Measurements from ENCODE around the gene ELOVL1. TPM values are rescaled to one million over a fixed set of nuclear protein-coding genes. Genes with fewer than 3 reads are reported as not detected.
"Not testable (repeated sequence)": the region's sequence is repeated elsewhere in the genome, so short reads cannot be mapped to it uniquely, and the experiment has no call there.

ELOVL1 gene
- total RNA-seq, 5 donors from 2014 or later (not counting 1 experiment from before 2014, with no cell fraction given) = 32.3 to 49.2 (median 45.1) TPM

DNA sequence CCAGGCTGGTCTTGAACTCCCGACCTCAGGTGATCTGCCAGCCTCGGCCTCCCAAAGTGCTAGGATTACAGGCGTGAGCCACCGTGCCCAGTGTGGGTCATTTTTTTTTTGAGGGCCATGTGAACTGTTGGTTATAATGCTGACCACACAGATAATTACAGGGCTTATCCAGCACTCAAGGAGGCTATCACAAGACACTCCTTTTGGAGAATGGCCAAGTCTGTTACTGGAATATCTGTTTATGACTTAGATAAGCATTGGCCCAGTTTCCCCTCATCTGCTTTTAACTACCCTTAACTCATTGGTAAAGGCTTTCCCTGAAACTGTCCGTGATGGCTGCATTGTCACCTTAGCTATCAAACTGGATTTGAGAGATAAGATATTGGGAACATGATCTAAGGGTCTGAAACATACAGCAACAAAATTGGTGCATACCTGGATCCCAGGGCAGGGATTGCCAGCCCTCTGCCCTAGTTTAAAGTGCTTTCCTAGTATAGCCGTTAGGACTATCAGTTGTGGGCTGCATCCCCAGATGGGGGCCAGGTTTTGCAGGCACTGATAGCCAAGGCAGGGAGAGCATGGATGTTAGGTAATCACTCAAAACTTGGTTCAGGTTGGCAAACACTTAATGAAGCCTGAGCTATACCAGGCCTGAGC is 37.5 kb upstream of the ELOVL1 start:
- ATAC-seq (replicated peaks in 1 of 4) (no peak), DNase-seq (no peak)
- no peaks in the 10 kb centered on the region for H3K9me3 ChIP-seq
- H3K4me3 ChIP-seq (ENCODE audit: control insufficient read depth in 1 of 2, extremely low read depth in 1 of 2, low read length in 1 of 2) = no peak overlapping the region
- Mint-ChIP-seq H3K4me1 (peaks cover 7 to 16% (median 12%) of the 10 kb centered on the region in 3 donors), H3K36me3 (peaks cover 62% of the 10 kb centered on the region), H3K27ac (no peak overlapping the region), H3K27me3 (no peaks in the 10 kb centered on the region), H3K4me3 (no peak overlapping the region), H3K9me3 (no peaks in the 10 kb centered on the region)
- H3K36me3 ChIP-seq (ENCODE audit: control insufficient read depth in 2 of 2, extremely low read depth in 1 of 2, insufficient read depth in 1 of 2, low read length in 1 of 2) = peaks cover 10 to 60% of the 10 kb centered on the region in 2 donors
- H3K27ac ChIP-seq (ENCODE audit: low read length) = no peak overlapping the region
- H3K4me1 ChIP-seq (ENCODE audit: control insufficient read depth in 1 of 2, extremely low read depth in 1 of 2, insufficient read depth in 2 of 2, low read length in 2 of 2) = no peaks in the 10 kb centered on the region
- ChIA-PET CTCF (no interaction called here), POLR2A (no interaction called here)
- H3K27me3 ChIP-seq (replicated peaks in 1 of 2; ENCODE audit: control insufficient read depth in 2 of 2, extremely low read depth in 1 of 2, insufficient read depth in 2 of 2, low read length in 1 of 2) = no peaks in the 10 kb centered on the region
- 100% methylated on average over 1 of the region's 6 CpGs for WGBS (ENCODE audit: insufficient coverage)

DNA sequence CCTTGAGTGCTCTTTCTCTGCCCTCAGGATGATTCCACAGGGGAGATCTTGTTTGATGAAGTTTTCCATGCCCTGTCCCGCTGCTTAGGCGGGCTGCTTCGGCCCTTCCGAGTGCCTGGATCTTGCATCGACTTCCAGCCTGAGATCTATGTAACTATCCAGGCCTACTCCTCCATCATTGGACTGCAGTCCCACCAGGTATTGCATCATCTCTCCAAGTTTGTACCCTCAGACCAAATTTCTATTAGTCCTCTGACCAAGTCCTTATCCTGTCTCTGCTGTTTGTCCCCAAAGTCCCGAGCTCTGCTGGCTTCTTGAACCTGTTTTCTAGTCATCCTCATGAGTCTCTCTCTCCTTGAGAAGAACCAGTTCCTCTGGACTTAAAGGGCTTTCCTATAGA is 36.5 kb upstream of the ELOVL1 start:
- no peak for DNase-seq
- no peaks in the 10 kb centered on the region for H3K9me3 ChIP-seq
- Mint-ChIP-seq H3K9me3 (no peaks in the 10 kb centered on the region), H3K27ac (no peak overlapping the region), H3K36me3 (peaks cover 57% of the 10 kb centered on the region), H3K27me3 (no peaks in the 10 kb centered on the region), H3K4me1 (peaks cover 9 to 17% (median 16%) of the 10 kb centered on the region in 3 donors), H3K4me3 (no peak overlapping the region)
- 98% methylated on average over 6 of the region's 6 CpGs for WGBS (ENCODE audit: insufficient coverage)
- H3K4me3 ChIP-seq (ENCODE audit: control insufficient read depth in 1 of 2, extremely low read depth in 1 of 2, low read length in 1 of 2) = no peak overlapping the region
- H3K27ac ChIP-seq (ENCODE audit: low read length) = no peak overlapping the region
- H3K4me1 ChIP-seq (ENCODE audit: control insufficient read depth in 1 of 2, extremely low read depth in 1 of 2, insufficient read depth in 2 of 2, low read length in 2 of 2) = no peaks in the 10 kb centered on the region
- peaks cover 10 to 60% of the 10 kb centered on the region in 2 donors for H3K36me3 ChIP-seq (ENCODE audit: control insufficient read depth in 2 of 2, extremely low read depth in 1 of 2, insufficient read depth in 1 of 2, low read length in 1 of 2)
- ChIA-PET CTCF (interaction anchor here in 1 of 2 donors (0.8 kb wide), 1 partner anchor 10 kb away, joined by 4 read pairs; no protein-coding TSS in a partner anchor), POLR2A (no interaction called here)
- H3K27me3 ChIP-seq (replicated peaks in 1 of 2; ENCODE audit: control insufficient read depth in 2 of 2, extremely low read depth in 1 of 2, insufficient read depth in 2 of 2, low read length in 1 of 2) = no peaks in the 10 kb centered on the region
- ATAC-seq (replicated peaks in 1 of 4) = no peak

DNA sequence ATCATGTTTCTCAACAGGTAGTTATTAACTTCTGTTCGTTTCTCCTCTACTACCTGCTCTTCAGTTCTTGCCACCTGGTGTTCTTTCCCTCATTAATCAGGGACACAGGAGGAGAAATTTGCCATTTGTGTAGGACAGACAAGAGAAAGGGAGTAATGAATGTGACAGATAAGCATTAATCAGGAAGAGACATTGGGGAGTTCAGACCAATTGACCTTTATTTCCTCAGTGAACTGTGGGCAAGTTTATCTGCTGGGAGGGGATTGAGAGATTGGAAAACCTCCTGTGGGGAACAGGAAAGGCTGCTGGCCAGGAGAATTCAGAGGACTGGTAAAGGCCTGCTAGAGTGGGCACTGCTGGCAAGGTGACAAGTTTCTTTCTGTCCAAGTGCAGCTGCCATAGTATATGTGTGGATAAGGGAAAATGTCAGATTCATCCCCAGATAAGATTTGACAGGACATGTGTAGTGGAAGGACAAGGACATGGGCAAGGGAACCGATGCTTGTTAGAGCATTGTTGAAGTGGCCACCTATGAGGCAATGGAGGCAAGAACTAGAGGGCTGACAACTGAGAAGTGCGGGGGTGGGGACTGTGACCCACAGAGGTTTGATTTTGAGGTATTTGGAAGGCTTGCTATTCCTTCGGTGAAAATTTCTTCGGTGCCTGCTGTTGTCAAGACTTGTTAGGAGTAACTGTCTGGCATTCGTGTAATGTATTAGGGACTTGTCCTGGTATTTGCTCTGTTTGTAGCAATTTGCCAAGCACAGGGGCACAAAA is 34.5 kb upstream of the ELOVL1 start:
- Mint-ChIP-seq H3K4me3 (no peak overlapping the region), H3K27me3 (no peaks in the 10 kb centered on the region), H3K4me1 (peaks cover 14 to 33% (median 20%) of the 10 kb centered on the region in 3 donors), H3K27ac (no peak overlapping the region), H3K36me3 (peaks cover 50% of the 10 kb centered on the region), H3K9me3 (no peaks in the 10 kb centered on the region)
- Histone ChIP-seq H3K9me3 (no peaks in the 10 kb centered on the region), H3K36me3 (ENCODE audit: control insufficient read depth in 2 of 2, extremely low read depth in 1 of 2, insufficient read depth in 1 of 2, low read length in 1 of 2) (peaks cover 14 to 47% of the 10 kb centered on the region in 2 donors), H3K4me1 (ENCODE audit: control insufficient read depth in 1 of 2, extremely low read depth in 1 of 2, insufficient read depth in 2 of 2, low read length in 2 of 2) (no peaks in the 10 kb centered on the region), H3K27me3 (replicated peaks in 1 of 2; ENCODE audit: control insufficient read depth in 2 of 2, extremely low read depth in 1 of 2, insufficient read depth in 2 of 2, low read length in 1 of 2) (no peaks in the 10 kb centered on the region), H3K4me3 (ENCODE audit: control insufficient read depth in 1 of 2, extremely low read depth in 1 of 2, low read length in 1 of 2) (no peak overlapping the region), H3K27ac (ENCODE audit: low read length) (no peak overlapping the region)
- 94% methylated on average over 5 of the region's 6 CpGs for WGBS (ENCODE audit: insufficient coverage)
- no peak for ATAC-seq (replicated peaks in 1 of 4)
- ChIA-PET CTCF (no interaction called here), POLR2A (no interaction called here)
- no peak for DNase-seq

DNA sequence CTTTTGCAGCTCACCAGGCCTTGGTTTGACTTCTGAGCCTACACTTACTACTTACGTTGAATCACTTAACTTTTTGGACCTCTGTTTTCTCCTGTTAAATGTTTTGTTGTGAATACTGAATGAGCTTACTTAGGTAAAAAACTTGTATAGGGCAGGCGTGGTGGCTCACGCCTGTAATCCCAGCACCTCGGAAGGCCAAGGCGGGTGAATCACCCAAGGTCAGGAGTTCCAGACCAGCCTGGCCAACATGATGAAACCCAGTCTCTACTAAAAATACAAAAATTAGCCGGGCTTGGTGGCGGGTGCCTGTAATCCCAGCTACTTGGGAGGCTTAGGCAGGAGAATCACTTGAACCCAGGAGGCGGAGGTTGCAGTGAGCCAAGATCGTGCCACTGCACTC is 32.6 kb upstream of the ELOVL1 start:
- CTCF ChIA-PET; ATAC-seq (replicated peaks in 1 of 4); H3K27ac Mint-ChIP-seq; H3K4me3 Mint-ChIP-seq; H3K9me3 Mint-ChIP-seq; H3K27me3 Mint-ChIP-seq; H3K27ac ChIP-seq (ENCODE audit: low read length); H3K27me3 ChIP-seq (replicated peaks in 1 of 2; ENCODE audit: control insufficient read depth in 2 of 2, extremely low read depth in 1 of 2, insufficient read depth in 2 of 2, low read length in 1 of 2); DNase-seq; H3K4me3 ChIP-seq (ENCODE audit: control insufficient read depth in 1 of 2, extremely low read depth in 1 of 2, low read length in 1 of 2); H3K9me3 ChIP-seq; H3K4me1 ChIP-seq (ENCODE audit: control insufficient read depth in 1 of 2, extremely low read depth in 1 of 2, insufficient read depth in 2 of 2, low read length in 2 of 2): not testable (repeated sequence)
- H3K36me3 ChIP-seq (ENCODE audit: control insufficient read depth in 2 of 2, extremely low read depth in 1 of 2, insufficient read depth in 1 of 2, low read length in 1 of 2) = peaks cover 16 to 38% of the 10 kb centered on the region in 2 donors
- Mint-ChIP-seq H3K36me3 (peaks cover 43% of the 10 kb centered on the region), H3K4me1 (peaks cover 21 to 43% (median 30%) of the 10 kb centered on the region in 3 donors)
- 97% methylated on average over 4 of the region's 9 CpGs for whole genome bisulfite sequencing (ENCODE audit: insufficient coverage)
- POLR2A ChIA-PET = interaction anchor here in 1 of 2 donors (0.6 kb wide), 1 partner anchor 58 kb away, joined by 3 read pairs; no protein-coding TSS in a partner anchor

DNA sequence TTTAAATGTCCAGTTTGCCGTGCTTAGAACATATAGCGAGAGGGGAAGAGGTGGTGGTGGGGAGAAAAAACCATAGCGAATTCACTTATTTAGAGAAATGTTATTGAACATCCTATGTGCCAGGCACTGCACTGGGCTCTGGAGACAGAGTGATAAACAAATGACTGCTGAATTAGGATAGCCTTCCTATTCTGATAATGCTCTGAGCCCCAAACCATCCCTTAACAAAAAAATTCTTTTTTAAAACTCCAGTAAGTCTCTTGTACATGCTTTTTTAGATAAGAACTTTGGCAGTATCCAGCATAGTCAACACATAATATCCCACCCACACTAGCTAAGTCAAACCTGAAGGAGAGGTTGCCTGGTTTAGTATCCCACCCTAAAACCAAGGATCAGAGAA is 30.4 kb upstream of the ELOVL1 start:
- Mint-ChIP-seq H3K27ac (no peak overlapping the region), H3K9me3 (no peaks in the 10 kb centered on the region), H3K4me3 (no peak overlapping the region), H3K4me1 (peaks cover 28 to 48% (median 37%) of the 10 kb centered on the region in 3 donors), H3K36me3 (peaks cover 31% of the 10 kb centered on the region), H3K27me3 (no peaks in the 10 kb centered on the region)
- no CpG with 5 or more reads among the region's 3 CpGs for WGBS (ENCODE audit: insufficient coverage)
- H3K4me1 ChIP-seq (ENCODE audit: control insufficient read depth in 1 of 2, extremely low read depth in 1 of 2, insufficient read depth in 2 of 2, low read length in 2 of 2) = no peaks in the 10 kb centered on the region
- no peak overlapping the region for H3K4me3 ChIP-seq (ENCODE audit: control insufficient read depth in 1 of 2, extremely low read depth in 1 of 2, low read length in 1 of 2)
- H3K27ac ChIP-seq (ENCODE audit: low read length) = no peak overlapping the region
- H3K9me3 ChIP-seq = no peaks in the 10 kb centered on the region
- DNase-seq (no peak), ATAC-seq (replicated peaks in 1 of 4) (no peak)
- H3K27me3 ChIP-seq (replicated peaks in 1 of 2; ENCODE audit: control insufficient read depth in 2 of 2, extremely low read depth in 1 of 2, insufficient read depth in 2 of 2, low read length in 1 of 2) = no peaks in the 10 kb centered on the region
- peaks cover 11 to 19% of the 10 kb centered on the region in 2 donors for H3K36me3 ChIP-seq (ENCODE audit: control insufficient read depth in 2 of 2, extremely low read depth in 1 of 2, insufficient read depth in 1 of 2, low read length in 1 of 2)
- CTCF ChIA-PET = no interaction called here
- POLR2A ChIA-PET = no interaction called here

DNA sequence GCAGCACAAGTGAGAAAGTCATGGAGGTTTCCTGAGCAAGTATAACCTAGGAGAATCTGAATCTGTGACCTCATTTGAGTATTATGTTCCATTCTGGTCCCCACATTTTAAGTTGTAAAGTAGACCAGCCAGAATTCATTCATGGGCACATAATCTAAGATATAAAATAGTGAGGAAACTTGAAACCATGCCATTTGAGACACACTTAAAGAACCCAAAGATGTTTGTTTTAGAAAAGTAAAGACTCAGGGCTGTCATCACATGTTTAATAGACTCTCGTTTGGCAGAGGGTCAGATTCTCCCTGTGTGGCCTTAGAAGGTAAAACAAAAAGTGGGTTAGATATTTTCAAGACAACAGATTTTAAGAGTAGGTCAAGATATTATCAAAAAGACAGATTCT is 28.2 kb upstream of the ELOVL1 start:
- no peak for ATAC-seq (replicated peaks in 1 of 4)
- Histone ChIP-seq H3K4me3 (ENCODE audit: control insufficient read depth in 1 of 2, extremely low read depth in 1 of 2, low read length in 1 of 2) (no peak overlapping the region), H3K27me3 (replicated peaks in 1 of 2; ENCODE audit: control insufficient read depth in 2 of 2, extremely low read depth in 1 of 2, insufficient read depth in 2 of 2, low read length in 1 of 2) (no peaks in the 10 kb centered on the region), H3K36me3 (ENCODE audit: control insufficient read depth in 2 of 2, extremely low read depth in 1 of 2, insufficient read depth in 1 of 2, low read length in 1 of 2) (peaks cover 9 to 12% of the 10 kb centered on the region in 2 donors), H3K27ac (ENCODE audit: low read length) (no peak overlapping the region), H3K4me1 (ENCODE audit: control insufficient read depth in 1 of 2, extremely low read depth in 1 of 2, insufficient read depth in 2 of 2, low read length in 2 of 2) (peaks cover 0 to 2% of the 10 kb centered on the region in 2 experiments), H3K9me3 (no peaks in the 10 kb centered on the region)
- WGBS (ENCODE audit: insufficient coverage) = no CpG with 5 or more reads among the region's 1 CpG
- ChIA-PET POLR2A (no interaction called here), CTCF (no interaction called here)
- no peaks in the 10 kb centered on the region for H3K27me3 Mint-ChIP-seq
- H3K27ac Mint-ChIP-seq = no peak overlapping the region
- peaks cover 35 to 52% (median 42%) of the 10 kb centered on the region in 3 donors for H3K4me1 Mint-ChIP-seq
- H3K4me3 Mint-ChIP-seq = no peak overlapping the region
- DNase-seq = no peak
- no peaks in the 10 kb centered on the region for H3K9me3 Mint-ChIP-seq
- peaks cover 22% of the 10 kb centered on the region for H3K36me3 Mint-ChIP-seq
